Chondrocyte (in vitro differentiated cells): Measurements from ENCODE around the gene LRRC27. TPM values are rescaled to one million over a fixed set of nuclear protein-coding genes. Genes with fewer than 3 reads are reported as not detected.

Experiments
- DNase-seq: peaks from one replicate; pipeline ENCODE4 v3.0.0; 2021; ENCODE audit warnings: mixed read lengths, low spot score
- H3K27ac Mint-ChIP-seq: one replicate; pipeline ENCODE4 v1.8.0; 2021; ENCODE audit warnings: mild to moderate bottlenecking, moderate library complexity, mixed read lengths; ENCODE audit not compliant: unreplicated experiment
- H3K27me3 Mint-ChIP-seq: 2 replicates; pipeline ENCODE4 v1.8.0; 2021; ENCODE audit warnings: low read depth, mixed read lengths
- H3K36me3 Mint-ChIP-seq: 2 replicates; pipeline ENCODE4 v1.8.0; 2021; ENCODE audit warnings: low read depth, mixed read lengths
- H3K4me1 Mint-ChIP-seq: 2 replicates; pipeline ENCODE4 v1.8.0; 2021; ENCODE audit warnings: low read depth, mild to moderate bottlenecking, mixed read lengths
- H3K4me3 Mint-ChIP-seq: one replicate; pipeline ENCODE4 v1.8.0; 2021; ENCODE audit warnings: mild to moderate bottlenecking, moderate library complexity, mixed read lengths; ENCODE audit not compliant: unreplicated experiment
- H3K9me3 Mint-ChIP-seq: 2 replicates; pipeline ENCODE4 v1.8.0; 2021; ENCODE audit warnings: low read depth, mixed read lengths
- total RNA-seq: library from RNA; stranded (reverse); gene quantifications from 3 replicates; pipeline ENCODE4 v1.2.1, GENCODE V29; 2021
- TF ChIP-seq, protein P1 (sequence below): fragments of 200-600 bp; sonication (generic); IDR thresholded peaks from 2 replicates; pipeline ENCODE4 v1.5.0; 2021; ENCODE audit warnings: antibody characterized with exemption, mild to moderate bottlenecking, moderate library complexity

Gene LRRC27
- total RNA-seq, 1 donor from 2014 or later: 13.2 TPM

DNA sequence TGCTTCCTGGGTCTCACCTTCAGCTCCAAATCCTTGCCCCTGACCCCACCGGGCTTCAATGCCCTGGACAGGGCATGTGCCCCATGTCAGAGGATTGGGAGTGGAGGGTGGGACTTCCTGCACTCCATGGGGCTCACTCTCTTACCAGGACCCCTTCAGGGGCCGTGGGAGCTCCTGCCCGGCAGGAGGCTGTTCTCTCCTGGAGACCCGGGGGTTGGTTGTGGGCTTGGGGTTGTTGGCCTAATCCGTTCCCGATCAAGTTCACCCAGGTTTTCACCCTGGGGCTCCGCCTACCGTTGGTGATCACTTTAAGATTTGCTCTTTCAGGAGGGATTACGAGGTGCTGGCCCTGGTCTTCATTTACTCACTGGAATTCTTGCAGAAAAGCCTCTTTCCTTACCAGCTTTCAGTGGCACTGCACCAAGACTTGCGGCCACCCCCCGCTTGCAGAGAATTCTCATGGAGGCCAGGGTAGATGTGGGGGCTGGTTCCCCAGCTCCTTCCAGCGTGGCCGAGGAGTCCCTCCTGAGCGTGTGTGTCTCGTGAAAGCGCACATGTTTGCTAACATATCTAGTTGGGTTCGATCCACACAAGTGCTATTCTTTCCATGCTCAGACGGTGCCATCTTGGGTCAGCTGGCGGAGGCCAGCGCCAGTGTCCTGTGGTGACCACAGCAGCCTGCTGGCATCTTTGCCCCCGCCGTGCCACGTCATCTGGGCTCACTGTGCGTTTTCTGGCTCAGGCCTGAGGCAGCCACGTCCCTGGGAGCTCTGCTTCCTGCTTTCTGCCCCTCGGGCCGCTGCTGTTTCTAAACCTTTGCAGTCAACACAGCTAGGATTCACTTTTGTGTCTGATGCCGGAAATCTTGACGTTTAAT, 80.6 kb downstream of the LRRC27 start:
- no peak overlapping the region for H3K4me3 Mint-ChIP-seq
- H3K36me3 Mint-ChIP-seq: peaks cover 5% of the 10 kb centered on the region
- DNase-seq: no peak
- H3K27ac Mint-ChIP-seq: peak overlapping the region; percentile 88
- TF ChIP-seq, protein P1, sequence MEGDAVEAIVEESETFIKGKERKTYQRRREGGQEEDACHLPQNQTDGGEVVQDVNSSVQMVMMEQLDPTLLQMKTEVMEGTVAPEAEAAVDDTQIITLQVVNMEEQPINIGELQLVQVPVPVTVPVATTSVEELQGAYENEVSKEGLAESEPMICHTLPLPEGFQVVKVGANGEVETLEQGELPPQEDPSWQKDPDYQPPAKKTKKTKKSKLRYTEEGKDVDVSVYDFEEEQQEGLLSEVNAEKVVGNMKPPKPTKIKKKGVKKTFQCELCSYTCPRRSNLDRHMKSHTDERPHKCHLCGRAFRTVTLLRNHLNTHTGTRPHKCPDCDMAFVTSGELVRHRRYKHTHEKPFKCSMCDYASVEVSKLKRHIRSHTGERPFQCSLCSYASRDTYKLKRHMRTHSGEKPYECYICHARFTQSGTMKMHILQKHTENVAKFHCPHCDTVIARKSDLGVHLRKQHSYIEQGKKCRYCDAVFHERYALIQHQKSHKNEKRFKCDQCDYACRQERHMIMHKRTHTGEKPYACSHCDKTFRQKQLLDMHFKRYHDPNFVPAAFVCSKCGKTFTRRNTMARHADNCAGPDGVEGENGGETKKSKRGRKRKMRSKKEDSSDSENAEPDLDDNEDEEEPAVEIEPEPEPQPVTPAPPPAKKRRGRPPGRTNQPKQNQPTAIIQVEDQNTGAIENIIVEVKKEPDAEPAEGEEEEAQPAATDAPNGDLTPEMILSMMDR: no peak
- no peaks in the 10 kb centered on the region for H3K9me3 Mint-ChIP-seq
- H3K4me1 Mint-ChIP-seq: peaks cover 57% of the 10 kb centered on the region
- H3K27me3 Mint-ChIP-seq: no peaks in the 10 kb centered on the region

DNA sequence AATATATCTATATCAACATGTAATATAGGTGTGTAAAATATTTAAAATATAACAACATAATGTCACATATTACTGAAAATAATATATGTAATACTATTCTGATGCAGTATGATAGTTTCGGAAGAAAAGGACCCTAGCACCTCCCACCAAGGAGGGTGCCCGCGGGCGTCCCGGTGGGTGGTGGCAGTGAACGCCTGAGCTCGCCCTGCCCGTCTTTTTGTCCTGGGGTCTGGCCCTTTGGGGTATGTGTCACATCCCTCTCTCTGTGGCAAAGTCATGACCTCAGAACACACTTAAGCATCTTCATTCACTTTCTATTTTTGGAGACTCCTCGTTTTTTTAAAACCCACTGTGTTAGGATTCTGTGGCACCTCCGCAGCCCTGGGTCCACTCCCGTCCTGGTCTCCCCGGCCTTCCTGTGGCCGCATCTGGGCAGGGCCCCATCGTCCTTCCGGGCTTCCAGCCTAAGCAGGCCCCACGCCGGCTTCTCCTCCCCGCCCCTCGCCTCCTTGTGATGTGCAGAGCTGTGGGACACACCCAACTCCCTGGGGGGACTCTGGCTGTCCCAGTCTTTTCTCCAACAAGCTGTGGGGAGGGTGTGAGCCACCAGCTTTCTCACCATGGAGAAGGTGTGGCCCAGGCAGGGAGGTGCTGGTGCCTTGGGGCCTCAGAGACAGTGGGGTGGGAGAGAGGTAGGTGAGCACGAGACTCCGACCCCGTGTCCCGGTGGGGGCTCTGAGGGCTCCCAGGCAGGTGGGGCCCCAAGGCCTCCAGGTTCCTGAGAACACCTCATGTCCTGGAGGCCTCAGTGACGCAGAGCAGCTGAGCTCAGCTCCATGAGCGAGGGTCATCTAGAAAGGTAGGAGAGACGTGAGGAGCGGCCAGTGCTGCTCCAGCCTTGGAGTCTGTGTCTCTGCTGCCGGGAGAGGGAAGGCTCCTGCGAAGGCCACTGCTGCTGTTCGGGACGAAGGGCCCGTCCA, 81.5 kb downstream of the LRRC27 start:
- TF ChIP-seq, protein P1: no peak
- peaks cover 5% of the 10 kb centered on the region for H3K36me3 Mint-ChIP-seq
- H3K27me3 Mint-ChIP-seq: no peaks in the 10 kb centered on the region
- no peaks in the 10 kb centered on the region for H3K9me3 Mint-ChIP-seq
- DNase-seq: no peak
- peaks cover 57% of the 10 kb centered on the region for H3K4me1 Mint-ChIP-seq
- H3K27ac Mint-ChIP-seq: peak overlapping the region; percentile 61
- no peak overlapping the region for H3K4me3 Mint-ChIP-seq

DNA sequence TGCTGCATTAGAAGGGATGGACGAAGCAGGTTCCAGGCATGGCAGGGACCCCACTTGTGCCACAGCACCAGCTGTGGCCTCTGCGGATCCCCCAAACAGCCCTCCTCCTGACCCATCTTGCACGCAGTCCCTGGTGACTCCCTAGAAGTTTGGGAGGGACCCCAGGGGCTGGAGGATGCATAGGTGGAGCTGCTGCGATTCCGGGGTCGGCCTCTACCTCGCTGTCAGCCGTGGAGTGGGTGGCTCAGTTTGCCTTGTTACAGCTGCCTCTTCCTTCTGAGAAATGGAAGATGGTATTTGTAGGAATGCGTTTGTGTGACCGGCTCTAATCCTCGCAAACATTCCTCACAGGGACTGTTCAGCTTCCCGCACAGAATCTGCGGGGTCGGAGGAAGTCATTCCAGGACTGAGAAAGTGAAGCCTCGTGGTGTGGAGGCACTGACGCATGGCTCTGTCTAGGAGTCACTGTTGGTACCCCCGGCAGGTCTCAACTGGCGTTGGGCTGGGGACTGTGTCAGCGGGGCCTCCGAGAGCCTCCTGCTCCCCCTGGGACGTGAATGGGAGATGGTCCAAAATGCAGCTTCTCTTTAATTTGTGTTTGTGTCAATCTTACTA, 82.5 kb downstream of the LRRC27 start:
- DNase-seq: no peak
- Mint-ChIP-seq H3K4me3 (no peak overlapping the region), H3K27ac (peak overlapping the region; percentile 8), H3K36me3 (peaks cover 5% of the 10 kb centered on the region), H3K4me1 (peaks cover 64% of the 10 kb centered on the region), H3K9me3 (no peaks in the 10 kb centered on the region), H3K27me3 (no peaks in the 10 kb centered on the region)
- TF ChIP-seq, protein P1: no peak

DNA sequence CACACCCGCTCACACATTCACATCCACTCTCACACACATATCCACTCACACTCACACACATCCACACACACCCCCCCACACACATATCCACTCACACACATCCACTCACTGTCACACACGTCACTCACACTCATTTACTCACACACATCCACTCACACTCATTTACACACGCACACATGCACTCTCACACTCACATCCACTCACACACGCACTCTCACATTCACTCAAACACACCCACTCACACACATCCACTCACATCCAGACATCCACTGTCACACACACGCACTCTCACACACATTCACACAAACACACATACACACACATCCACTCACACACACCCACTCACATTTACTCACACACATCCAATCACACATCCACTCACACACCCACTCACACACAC, 83.3 kb downstream of the LRRC27 start:
- H3K4me1 Mint-ChIP-seq: peaks cover 61% of the 10 kb centered on the region
- H3K27ac Mint-ChIP-seq: peak overlapping the region; percentile 25
- no peak overlapping the region for H3K4me3 Mint-ChIP-seq
- H3K36me3 Mint-ChIP-seq: peaks cover 5% of the 10 kb centered on the region
- no peaks in the 10 kb centered on the region for H3K27me3 Mint-ChIP-seq
- H3K9me3 Mint-ChIP-seq: no peaks in the 10 kb centered on the region
- no peak for DNase-seq
- TF ChIP-seq, protein P1: no peak

DNA sequence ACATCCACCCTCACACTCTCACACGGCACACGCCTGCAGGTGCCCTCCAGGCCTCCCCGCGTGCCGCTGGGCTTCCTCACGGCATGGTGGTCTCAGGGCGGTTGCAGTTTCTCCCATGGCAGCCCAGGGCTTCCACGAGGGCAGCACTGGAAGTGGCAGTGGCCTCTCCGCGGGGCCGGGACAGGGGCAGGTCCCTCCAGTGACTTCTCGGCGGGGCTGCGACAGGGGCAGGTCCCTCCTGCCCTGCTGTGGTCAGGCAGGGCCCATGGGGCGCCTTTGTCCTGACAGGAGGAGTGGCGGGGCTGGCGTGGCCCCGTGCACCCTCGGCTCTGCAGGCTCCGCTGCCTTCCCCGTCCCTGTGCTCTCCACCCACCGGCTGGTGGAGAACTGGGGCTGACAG, 84.0 kb downstream of the LRRC27 start:
- no peak for DNase-seq
- H3K9me3 Mint-ChIP-seq: no peaks in the 10 kb centered on the region
- TF ChIP-seq, protein P1: no peak
- peak overlapping the region; percentile 2 for H3K27ac Mint-ChIP-seq
- peaks cover 66% of the 10 kb centered on the region for H3K4me1 Mint-ChIP-seq
- H3K4me3 Mint-ChIP-seq: no peak overlapping the region
- peaks cover 5% of the 10 kb centered on the region for H3K36me3 Mint-ChIP-seq
- no peaks in the 10 kb centered on the region for H3K27me3 Mint-ChIP-seq
